T-helper 2 cell (primary cell): ENCODE data around the gene SH3D21.

Source experiments
- DNase-seq, 5 experiments: peaks; one replicate each; pipeline versions ENCODE4 v3.0.0 to v3.0.0-alpha.2; 2012 to 2022

Gene SH3D21

DNA sequence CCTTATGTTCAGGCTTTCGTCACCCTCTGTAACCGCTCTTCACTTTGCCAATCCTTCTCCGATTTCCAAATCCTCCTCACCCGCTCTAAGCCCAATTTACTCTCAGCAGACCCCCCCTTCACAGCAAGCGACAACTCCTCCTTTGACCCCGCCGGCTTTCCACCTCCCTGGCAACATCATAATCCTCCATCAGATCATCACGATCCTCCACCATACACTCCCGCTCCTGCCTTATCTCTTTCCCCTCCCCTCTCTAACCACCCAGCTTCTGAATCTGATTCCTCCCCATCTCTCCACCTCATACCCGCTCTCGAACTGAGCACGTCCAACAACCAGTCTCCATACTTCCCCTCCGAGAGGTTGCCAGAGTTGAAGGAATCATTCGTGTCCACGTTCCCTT lies 24.8 kb downstream of the SH3D21 start:
- DNase-seq, result no peak

GRCh38 chr1:36337830-36338229 lies 31.7 kb downstream of the SH3D21 start:
- DNase-seq, result no peak

GRCh38 chr1:36339215-36339614 lies 33.0 kb downstream of the SH3D21 start:
- no peak for DNase-seq

GRCh38 chr1:36339615-36340014 lies 33.4 kb downstream of the SH3D21 start:
- no peak for DNase-seq

GRCh38 chr1:36341626-36342320 lies 35.6 kb downstream of the SH3D21 start:
- no peak for DNase-seq

DNA sequence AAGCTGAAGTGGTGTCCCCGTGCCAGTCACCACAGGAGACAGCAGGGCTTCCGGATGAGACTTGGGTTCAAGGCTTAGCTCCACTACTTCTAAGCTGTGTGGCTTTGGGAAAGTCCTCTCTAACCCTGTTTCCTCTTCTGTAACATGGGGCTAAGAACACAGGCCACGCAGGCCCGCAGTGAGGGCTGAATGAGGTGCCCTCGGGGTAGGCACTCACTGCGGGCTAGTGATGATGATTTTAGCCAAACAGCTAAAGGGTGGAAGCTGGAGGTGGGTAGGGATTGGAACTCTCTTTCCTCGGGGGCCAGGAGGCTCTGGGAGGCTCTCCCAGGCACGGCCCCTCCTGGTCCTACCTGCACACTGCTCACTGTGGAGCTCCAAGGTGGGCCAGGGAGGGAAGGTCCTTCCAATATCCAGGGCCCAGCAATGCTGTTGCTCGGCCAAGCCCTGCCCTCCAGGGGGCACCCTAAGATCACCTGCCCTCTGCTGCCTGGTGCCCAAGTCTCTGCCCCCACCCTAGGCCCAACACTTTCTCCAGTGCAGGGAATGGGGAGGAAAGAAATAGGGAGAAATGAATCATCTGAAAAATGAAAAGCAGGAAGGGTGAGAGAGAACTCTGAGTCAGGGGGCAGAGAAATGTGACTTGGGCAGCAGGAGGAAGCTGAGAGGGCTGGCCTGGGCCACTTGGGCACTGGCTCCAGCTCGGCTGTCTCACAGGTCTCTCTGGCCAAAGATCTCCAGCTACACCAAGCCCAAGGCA lies 36.4 kb downstream of the SH3D21 start:
- peak in 4 of 5 experiments; percentile 17 to 54 (median 38) for DNase-seq

DNA sequence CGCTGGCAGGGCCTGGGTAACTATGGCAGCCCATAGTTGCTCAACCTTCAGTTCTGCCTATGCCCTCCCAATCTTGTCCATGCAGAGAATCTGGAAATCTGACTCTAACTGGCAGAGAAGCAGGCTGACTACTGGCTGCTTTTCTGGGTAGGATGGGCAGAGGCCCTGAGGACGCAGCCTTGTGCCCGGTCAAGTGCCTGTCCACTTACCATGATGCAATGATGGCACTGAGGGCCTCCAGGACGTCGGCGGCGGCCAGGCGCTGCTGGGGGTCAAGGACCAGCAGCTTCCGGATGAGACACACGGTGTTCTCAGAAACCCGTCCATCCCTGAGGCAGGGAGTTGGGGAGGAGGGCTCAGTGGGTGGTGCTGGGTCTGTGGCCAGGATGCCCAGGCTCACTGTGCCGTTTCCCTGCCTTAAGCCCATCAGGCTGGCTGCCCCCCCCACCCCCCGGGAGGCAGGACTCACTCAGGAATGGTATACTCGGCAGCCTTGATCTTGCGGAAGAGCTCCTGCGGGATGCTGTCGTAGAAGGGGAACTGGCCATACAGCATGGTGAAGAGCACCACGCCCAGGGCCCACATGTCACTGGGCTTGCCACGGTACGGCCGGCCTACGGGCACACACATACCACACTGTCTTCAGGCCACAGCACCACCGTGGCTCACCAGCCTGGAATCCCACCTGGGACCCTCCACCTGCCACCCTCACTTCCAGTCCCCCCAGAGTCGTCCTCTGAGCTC lies 37.7 kb downstream of the SH3D21 start:
- no peak for DNase-seq

DNA sequence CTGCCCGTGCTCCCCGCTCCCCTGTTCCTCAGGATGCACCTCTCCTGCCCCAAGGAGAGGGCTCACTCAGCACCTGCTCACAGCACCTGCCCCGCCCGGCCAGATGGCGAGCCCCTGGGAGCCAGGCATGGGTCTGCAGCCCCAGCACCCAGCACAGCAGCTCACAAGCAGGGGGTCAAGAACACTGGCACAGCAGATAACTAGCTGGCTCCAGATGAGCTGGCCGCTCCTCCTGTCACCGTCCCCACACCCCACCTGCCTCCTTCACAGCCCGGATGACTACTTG lies 38.2 kb downstream of the SH3D21 start:
- no peak for DNase-seq

DNA sequence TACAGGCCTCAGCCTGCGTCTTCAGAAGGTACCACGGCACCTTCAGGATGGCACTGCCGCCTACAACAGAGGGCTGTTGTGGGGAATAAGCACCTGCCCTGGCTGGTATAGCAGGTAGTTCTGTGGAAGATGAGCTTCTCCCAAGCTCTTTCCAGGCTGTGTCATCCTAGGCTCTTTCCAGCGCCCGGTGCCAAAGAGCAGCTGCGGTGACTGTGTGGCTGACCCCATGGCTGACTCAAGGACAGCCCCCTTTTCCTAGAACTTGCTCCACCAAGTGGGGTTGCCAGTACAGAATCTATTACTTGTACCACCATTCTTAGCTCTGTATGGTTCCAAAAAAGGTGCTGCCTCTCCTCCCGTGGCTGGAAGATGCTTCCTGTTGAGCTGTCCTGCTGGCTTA lies 39.2 kb downstream of the SH3D21 start:
- no peak for DNase-seq

GRCh38 chr1:36346741-36347370 lies 40.7 kb downstream of the SH3D21 start:
- no peak for DNase-seq

DNA sequence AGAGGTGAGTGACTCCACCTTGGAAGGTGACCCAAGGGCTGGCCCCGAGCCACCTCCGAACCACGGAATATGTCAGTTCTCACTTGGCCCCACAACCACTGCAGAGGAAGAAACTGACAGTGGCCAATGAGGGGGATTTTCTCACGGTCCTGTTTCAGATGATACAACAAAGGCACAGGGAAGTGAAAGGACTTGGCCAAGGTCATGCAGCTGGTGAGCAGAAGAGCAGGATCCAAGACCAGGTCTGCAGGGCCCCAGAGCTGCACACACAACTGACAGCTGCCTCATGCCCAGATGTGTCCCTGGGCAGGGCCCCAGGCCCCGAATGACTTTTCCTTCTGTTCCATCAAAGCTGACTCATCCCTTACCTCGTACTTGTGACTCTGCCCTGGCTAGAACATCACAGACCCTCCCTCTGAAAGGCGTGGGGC lies 43.1 kb downstream of the SH3D21 start:
- no peak for DNase-seq

GRCh38 chr1:36349839-36350238 lies 43.7 kb downstream of the SH3D21 start:
- DNase-seq, result no peak

DNA sequence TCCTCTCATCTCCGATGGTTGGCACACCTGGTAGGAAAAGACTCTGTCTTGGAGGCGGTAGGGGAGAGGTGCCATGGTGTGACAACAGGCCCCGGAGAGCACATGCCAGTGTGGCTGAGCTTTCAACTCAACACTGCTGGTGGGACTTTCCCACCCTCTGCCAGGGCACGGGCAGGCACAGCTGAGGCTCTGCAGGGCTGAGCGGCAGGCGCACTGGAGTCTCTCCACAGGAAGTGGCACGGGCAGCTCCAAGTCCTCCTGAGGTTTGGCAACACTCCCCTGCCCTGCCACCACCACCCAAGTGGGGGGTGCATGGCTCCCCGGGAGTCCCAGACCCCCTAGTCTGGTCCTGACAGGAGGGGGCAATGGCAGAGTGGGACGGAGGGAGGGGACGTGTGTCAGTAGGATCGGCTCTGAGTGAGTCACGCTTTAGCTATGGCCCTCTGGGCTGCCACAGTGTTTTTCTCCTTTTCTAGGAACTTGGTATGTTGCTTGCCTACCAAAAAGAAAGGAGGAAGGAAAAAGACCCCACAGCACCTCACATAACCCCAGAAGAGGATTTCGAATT lies 44.6 kb downstream of the SH3D21 start:
- DNase-seq, result peak in 4 of 5 experiments; percentile 10 to 79 (median 14)

GRCh38 chr1:36351227-36351977 lies 45.2 kb downstream of the SH3D21 start:
- DNase-seq, result no peak

GRCh38 chr1:36352125-36352909 lies 46.1 kb downstream of the SH3D21 start:
- DNase-seq, result no peak

GRCh38 chr1:36352910-36353878 lies 47.0 kb downstream of the SH3D21 start:
- no peak for DNase-seq

DNA sequence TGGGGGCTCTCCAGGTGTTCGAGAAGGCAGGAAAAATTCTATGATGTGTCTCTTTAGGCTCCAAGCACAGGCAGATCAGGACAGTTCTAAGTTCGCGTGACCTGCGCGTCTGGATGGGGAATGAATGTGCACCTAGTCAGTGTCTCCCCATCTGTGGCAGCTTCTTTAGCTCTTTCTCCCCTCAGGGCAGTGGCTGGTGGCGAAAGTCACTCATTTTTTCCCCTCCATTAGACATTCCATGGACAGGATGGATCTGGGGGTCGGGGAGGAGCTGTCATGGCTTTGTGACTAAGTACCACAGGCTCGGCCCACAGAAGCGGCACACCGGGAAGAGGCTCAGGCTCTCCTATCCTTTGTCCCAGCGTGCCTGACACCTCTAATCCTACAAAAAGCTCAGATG lies 48.3 kb downstream of the SH3D21 start:
- no peak for DNase-seq

GRCh38 chr1:36355811-36356210 lies 49.6 kb downstream of the SH3D21 start:
- no peak for DNase-seq

- no peak for DNase-seq
Observed at GRCh38 chr1:36358514-36359084, 52.4 kb downstream of the SH3D21 start.

- no peak for DNase-seq
Observed at GRCh38 chr1:36359383-36359782, 53.2 kb downstream of the SH3D21 start.
